M059J (cell line): ENCODE data around the gene TNS1. TPM values are rescaled to one million over a fixed set of nuclear protein-coding genes. Genes with fewer than 3 reads are reported as not detected.

Source experiments
- DNase-seq: peaks from one replicate; pipeline ENCODE4 v3.0.0-alpha.2; 2012; ENCODE audit warnings: low read depth
- total RNA-seq: library from RNA; depleted of rRNA; stranded (reverse); fragments of >200 nt; shearing (Covaris generic); gene quantifications from 2 replicates; pipeline ENCODE4 v1.2.3, GENCODE V29; 2014

TNS1 gene
- total RNA-seq, 1 experiment from 2014 or later = 2.6 TPM

- no peak for DNase-seq
Observed at GRCh38 chr2:217998926-217999594, 3.7 kb downstream of the TNS1 start.

GRCh38 chr2:217997510-217997909 lies 5.3 kb downstream of the TNS1 start:
- no peak for DNase-seq

- DNase-seq = peak; percentile 61
Observed at GRCh38 chr2:217996361-217996760, 6.4 kb downstream of the TNS1 start.

GRCh38 chr2:217995731-217996231 lies 7.0 kb downstream of the TNS1 start:
- DNase-seq = no peak

- peak; percentile 79 for DNase-seq
Observed at GRCh38 chr2:217994776-217995274, 8.0 kb downstream of the TNS1 start.

- DNase-seq = no peak
Observed at GRCh38 chr2:217993817-217994463, 8.9 kb downstream of the TNS1 start.

GRCh38 chr2:217993138-217993537 lies 9.7 kb downstream of the TNS1 start:
- peak; percentile 60 for DNase-seq

- no peak for DNase-seq
Observed at GRCh38 chr2:217992061-217992460, 10.7 kb downstream of the TNS1 start.

- DNase-seq = no peak
Observed at GRCh38 chr2:217990791-217991465, 11.9 kb downstream of the TNS1 start.

GRCh38 chr2:217990389-217990788 lies 12.4 kb downstream of the TNS1 start:
- DNase-seq = no peak

GRCh38 chr2:217989221-217989948 lies 13.4 kb downstream of the TNS1 start:
- DNase-seq = no peak

GRCh38 chr2:217988840-217989204 lies 14.0 kb downstream of the TNS1 start:
- DNase-seq = peak; percentile 43

- peak; percentile 57 for DNase-seq
Observed at GRCh38 chr2:217988014-217988839, 14.6 kb downstream of the TNS1 start.

GRCh38 chr2:217987391-217987790 lies 15.4 kb downstream of the TNS1 start:
- DNase-seq = no peak

GRCh38 chr2:217986256-217986961 lies 16.4 kb downstream of the TNS1 start:
- no peak for DNase-seq

GRCh38 chr2:217983276-217984233 lies 19.2 kb downstream of the TNS1 start:
- no peak for DNase-seq

GRCh38 chr2:217981971-217982370 lies 20.8 kb downstream of the TNS1 start:
- DNase-seq = no peak

- DNase-seq = no peak
Observed at GRCh38 chr2:217981084-217981730, 21.6 kb downstream of the TNS1 start.

GRCh38 chr2:217980591-217980990 lies 22.2 kb downstream of the TNS1 start:
- DNase-seq = no peak
